HG03460 (cell line): ENCODE results near the gene PALLD.
A peak's percentile ranks its signal among the peaks of the same experiment; 100 is the strongest.

Experiments
- ATAC-seq: cut with Tn5 transposase; IDR thresholded peaks from one replicate; pipeline ENCODE4 v1.9.1; 2021; ENCODE audit not compliant: unreplicated experiment

Gene PALLD

GRCh38 chr4:168860827-168861226 lies 364.0 kb downstream of the PALLD start:
- ATAC-seq, result no peak

- no peak for ATAC-seq
These were observed 367.1 kb downstream of the PALLD start for GRCh38 chr4:168863719-168864647.

GRCh38 chr4:168864821-168865541 lies 368.1 kb downstream of the PALLD start:
- ATAC-seq, result no peak

- ATAC-seq, result no peak
These were observed 369.0 kb downstream of the PALLD start for GRCh38 chr4:168865854-168866253.

- ATAC-seq, result no peak
These were observed 369.8 kb downstream of the PALLD start for GRCh38 chr4:168866635-168867034.

- no peak for ATAC-seq
These were observed 370.3 kb downstream of the PALLD start for GRCh38 chr4:168867128-168867527.

- ATAC-seq, result no peak
These were observed 371.4 kb downstream of the PALLD start for GRCh38 chr4:168868044-168868781.

GRCh38 chr4:168868802-168869201 lies 371.9 kb downstream of the PALLD start:
- no peak for ATAC-seq

- ATAC-seq, result no peak
These were observed 373.2 kb downstream of the PALLD start for GRCh38 chr4:168870004-168870403.

GRCh38 chr4:168871632-168872031 lies 374.8 kb downstream of the PALLD start:
- no peak for ATAC-seq

GRCh38 chr4:168874083-168874482 lies 377.2 kb downstream of the PALLD start:
- no peak for ATAC-seq

- no peak for ATAC-seq
These were observed 379.3 kb downstream of the PALLD start for GRCh38 chr4:168876106-168876505.

GRCh38 chr4:168877511-168878491 lies 380.9 kb downstream of the PALLD start:
- ATAC-seq, result peak; percentile 35

- ATAC-seq, result no peak
These were observed 381.8 kb downstream of the PALLD start for GRCh38 chr4:168878623-168879022.

GRCh38 chr4:168879188-168879587 lies 382.3 kb downstream of the PALLD start:
- no peak for ATAC-seq

GRCh38 chr4:168880072-168880675 lies 383.3 kb downstream of the PALLD start:
- no peak for ATAC-seq

GRCh38 chr4:168880811-168881595 lies 384.2 kb downstream of the PALLD start:
- peak; percentile 76 for ATAC-seq

GRCh38 chr4:168881781-168882420 lies 385.0 kb downstream of the PALLD start:
- no peak for ATAC-seq
